T-cell (primary cell): Measurements from ENCODE around the gene ANKRD36B. TPM values are rescaled to one million over a fixed set of nuclear protein-coding genes. Genes with fewer than 3 reads are reported as not detected.
A peak's percentile ranks its signal among the peaks of the same experiment; 100 is the strongest.
"Not testable (repeated sequence)": the region's sequence is repeated elsewhere in the genome, so short reads cannot be mapped to it uniquely, and the experiment has no call there.

Experiments used
- ATAC-seq, 4 experiments: fragments of 200-7000 bp in 3 of 4; fragments of 150-1000 bp in 1 of 4; cut with Tn5 transposase; replicated peaks in 1 of 4; 1 replicate in 3 of 4; 2 replicates in 1 of 4; pipeline ENCODE4 v1.10.0; 2021; ENCODE audit warnings: moderate library complexity in 3 of 4, mild to moderate bottlenecking in 2 of 4, moderate number of reproducible peaks in 1 of 4
- CTCF ChIA-PET, 2 donors: fragments of 300-600 bp; sonication (Branson Sonifier 250); formaldehyde crosslinking; loops; one replicate each; lab custom pipeline; 2022; ENCODE audit warnings: antibody characterized with exemption in 2 of 2; lab: Charles Lee
- POLR2A ChIA-PET, 2 donors: fragments of 300-600 bp; sonication (Branson Sonifier 250); formaldehyde crosslinking; loops; one replicate each; lab custom pipeline; 2022; ENCODE audit warnings: antibody characterized with exemption in 2 of 2; lab: Charles Lee
- DNase-seq, 35 experiments: peaks; one replicate each; pipeline versions ENCODE4 v3.0.0 to v3.0.0-alpha.2; 2013 to 2023
- H3K27ac ChIP-seq: one replicate; pipeline ENCODE4 v1.5.1; 2013; ENCODE audit warnings: low read length
- H3K27me3 ChIP-seq, 2 experiments: replicated peaks in 1 of 2; 1 replicate in 1 of 2; 2 replicates in 1 of 2; pipeline versions ENCODE4 v1.6.1 to v1.7.0; 2013; ENCODE audit warnings: low read length in 1 of 2, mixed read lengths in 1 of 2; ENCODE audit not compliant: control insufficient read depth in 2 of 2, insufficient read depth in 2 of 2; ENCODE audit errors: extremely low read depth in 1 of 2
- H3K36me3 ChIP-seq, 2 donors: 1 replicate in 1 of 2; 2 replicates in 1 of 2; pipeline versions ENCODE4 v1.6.1 to v1.7.0; 2013; ENCODE audit warnings: low read length in 1 of 2; ENCODE audit not compliant: control insufficient read depth in 2 of 2, insufficient read depth in 1 of 2; ENCODE audit errors: extremely low read depth in 1 of 2
- H3K4me1 ChIP-seq, 2 experiments: 1 replicate in 1 of 2; 2 replicates in 1 of 2; pipeline versions ENCODE4 v1.6.1 to v1.7.0; 2013; ENCODE audit warnings: low read length in 2 of 2, mixed read lengths in 1 of 2; ENCODE audit not compliant: insufficient read depth in 2 of 2, control insufficient read depth in 1 of 2; ENCODE audit errors: extremely low read depth in 1 of 2
- H3K4me3 ChIP-seq, 2 donors: 1 replicate in 1 of 2; 2 replicates in 1 of 2; pipeline versions ENCODE4 v1.5.1 to v1.7.0; 2013; ENCODE audit warnings: mild to moderate bottlenecking in 2 of 2, low read length in 1 of 2, moderate library complexity in 1 of 2; ENCODE audit not compliant: control insufficient read depth in 1 of 2; ENCODE audit errors: extremely low read depth in 1 of 2
- H3K9me3 ChIP-seq: 2 replicates; pipeline ENCODE4 v1.7.0; 2013
- H3K27ac Mint-ChIP-seq, 2 donors: one replicate each; pipeline ENCODE4 v1.8.0; 2020 to 2021; ENCODE audit warnings: mild to moderate bottlenecking in 2 of 2, mixed read lengths in 2 of 2
- H3K27me3 Mint-ChIP-seq, 2 donors: one replicate each; pipeline ENCODE4 v1.8.0; 2021 to 2022; ENCODE audit warnings: mixed read lengths in 2 of 2
- H3K36me3 Mint-ChIP-seq: one replicate; pipeline ENCODE4 v1.8.0; 2021; ENCODE audit warnings: mixed read lengths
- H3K4me1 Mint-ChIP-seq, 3 donors: one replicate each; pipeline ENCODE4 v1.8.0; 2020 to 2022; ENCODE audit warnings: mixed read lengths in 3 of 3, mild to moderate bottlenecking in 1 of 3
- H3K4me3 Mint-ChIP-seq, 3 donors: one replicate each; pipeline ENCODE4 v1.8.0; 2020 to 2022; ENCODE audit warnings: mild to moderate bottlenecking in 3 of 3, mixed read lengths in 3 of 3, moderate library complexity in 3 of 3
- H3K9me3 Mint-ChIP-seq, 3 donors: one replicate each; pipeline ENCODE4 v1.8.0; 2020 to 2022; ENCODE audit warnings: mixed read lengths in 3 of 3
- WGBS: methylation state at CpG from one replicate; pipeline ENCODE4 v1.1.5; 2013; ENCODE audit warnings: missing lambda C conversion rate; ENCODE audit not compliant: insufficient coverage; 5-methylcytosine and 5-hydroxymethylcytosine counted together
- total RNA-seq, 35 experiments: library from RNA in 6 of 35; stranded (reverse) in 6 of 35; fragments of 120-200 nt in 1 of 35; gene quantifications; one replicate each; pipeline versions ENCODE4 v1.2.1 to v1.2.4 and lab custom pipeline; 2013 to 2026

ANKRD36B gene
- total RNA-seq, 5 donors from 2014 or later (not counting 1 experiment from before 2014, with no cell fraction given) = 52.0 to 88.2 (median 64.4) TPM

DNA sequence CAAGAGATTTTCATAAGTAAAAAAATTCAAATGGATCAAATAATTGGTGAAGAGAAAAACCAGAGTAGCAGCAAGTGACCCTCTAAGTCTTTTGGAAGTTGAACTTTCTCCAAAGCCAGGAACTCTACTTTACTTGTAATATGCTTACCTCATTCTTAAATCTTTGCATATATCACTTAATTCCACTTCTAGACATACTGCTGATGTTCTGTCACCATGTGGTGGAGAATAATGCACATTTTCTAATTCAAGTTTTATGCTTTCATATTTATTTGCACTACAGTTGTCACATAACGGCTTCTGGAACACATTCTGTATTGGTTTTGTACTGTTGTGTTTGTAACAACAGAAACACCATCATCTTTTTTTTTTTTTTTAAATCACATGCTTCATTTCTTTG is 65.9 kb downstream of the ANKRD36B start:
- CTCF ChIA-PET, ATAC-seq, H3K36me3 ChIP-seq, H3K27ac ChIP-seq, H3K4me3 Mint-ChIP-seq, H3K27ac Mint-ChIP-seq, POLR2A ChIA-PET, DNase-seq, H3K9me3 Mint-ChIP-seq, H3K27me3 Mint-ChIP-seq, H3K4me3 ChIP-seq, H3K4me1 ChIP-seq, H3K4me1 Mint-ChIP-seq, H3K27me3 ChIP-seq, H3K9me3 ChIP-seq: not testable (repeated sequence)
- WGBS = no CpG with 5 or more reads among the region's 1 CpG
- peaks cover 18% of the 10 kb centered on the region for H3K36me3 Mint-ChIP-seq

DNA sequence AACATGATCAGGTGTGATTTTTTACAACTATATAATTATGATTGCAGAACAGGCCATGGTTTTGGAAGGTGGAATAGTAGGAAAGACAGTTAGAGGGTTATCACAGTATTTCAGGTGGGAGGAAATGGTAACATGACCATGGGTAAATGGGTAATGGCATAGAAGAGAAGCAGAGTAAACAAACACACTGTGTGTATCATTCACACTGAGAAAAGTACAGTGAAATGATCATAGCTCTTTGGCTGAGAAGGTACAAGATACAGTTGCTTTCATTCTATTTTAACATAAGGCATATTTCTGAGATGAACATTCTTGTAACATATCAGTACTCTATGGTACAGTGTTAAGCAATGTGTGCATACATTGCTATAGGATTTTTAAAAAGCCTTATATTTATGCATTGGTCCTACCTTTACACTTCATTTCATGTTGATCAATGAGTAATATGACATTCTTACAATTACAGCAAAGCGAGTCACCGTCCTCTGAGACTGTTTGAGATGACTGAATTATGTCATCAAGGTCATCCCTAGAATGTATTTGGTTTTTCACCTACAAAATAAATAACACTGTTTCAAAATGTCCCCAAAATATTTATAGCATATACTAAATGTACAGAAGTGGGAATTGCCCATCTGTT is 66.6 kb downstream of the ANKRD36B start:
- H3K9me3 Mint-ChIP-seq, H3K27me3 ChIP-seq, H3K4me3 Mint-ChIP-seq, H3K36me3 ChIP-seq, H3K27me3 Mint-ChIP-seq, H3K9me3 ChIP-seq, POLR2A ChIA-PET, H3K4me1 ChIP-seq, CTCF ChIA-PET, DNase-seq, H3K27ac Mint-ChIP-seq, H3K4me1 Mint-ChIP-seq, H3K4me3 ChIP-seq, ATAC-seq, H3K27ac ChIP-seq: not testable (repeated sequence)
- WGBS = no CpG with 5 or more reads among the region's 2 CpGs
- H3K36me3 Mint-ChIP-seq = peaks cover 16% of the 10 kb centered on the region

DNA sequence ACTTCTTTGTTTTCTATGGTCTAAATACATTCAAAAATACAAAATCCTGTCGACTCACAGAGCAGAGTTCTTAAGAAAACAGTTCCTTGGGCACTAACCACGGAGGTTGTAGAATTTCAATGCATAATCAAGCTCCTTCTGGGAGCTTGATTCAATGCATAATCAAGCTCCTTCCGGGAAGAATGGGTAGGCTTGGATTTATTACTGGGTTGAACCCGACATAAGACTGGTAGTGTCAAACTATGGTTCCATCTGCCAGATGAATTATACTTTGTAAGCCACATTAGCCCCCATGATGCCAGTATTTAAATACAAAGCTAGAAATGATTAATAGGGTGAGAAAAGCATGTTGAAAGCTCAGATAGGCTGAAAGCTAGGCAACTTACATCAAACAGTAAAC is 94.0 kb downstream of the ANKRD36B start:
- no CpG with 5 or more reads among the region's 4 CpGs for WGBS
- H3K9me3 Mint-ChIP-seq, H3K4me3 Mint-ChIP-seq, H3K27me3 ChIP-seq, H3K4me1 ChIP-seq, DNase-seq, H3K27ac Mint-ChIP-seq, H3K36me3 Mint-ChIP-seq, H3K4me3 ChIP-seq, CTCF ChIA-PET, H3K9me3 ChIP-seq, H3K27me3 Mint-ChIP-seq, H3K36me3 ChIP-seq, H3K27ac ChIP-seq, ATAC-seq, H3K4me1 Mint-ChIP-seq, POLR2A ChIA-PET: not testable (repeated sequence)

DNA sequence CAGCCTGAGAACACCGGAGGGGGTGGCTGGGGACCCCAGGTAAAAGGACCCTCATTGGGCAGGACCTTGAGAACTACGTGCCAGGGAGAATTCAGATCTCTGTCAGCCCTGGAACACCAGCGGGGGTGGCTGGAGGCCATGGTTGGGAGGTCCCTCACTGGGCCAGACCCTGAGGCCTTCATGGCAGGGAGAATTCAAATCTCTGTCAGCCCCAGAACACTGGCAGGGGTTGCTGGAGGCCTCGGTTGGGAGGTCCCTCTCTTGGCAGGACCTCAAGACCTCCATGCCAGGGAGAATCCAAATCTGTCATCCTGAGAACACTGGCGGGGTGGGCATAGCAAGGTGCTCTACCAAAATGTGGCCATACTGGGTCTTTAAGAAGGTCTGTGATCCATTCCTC is 99.5 kb downstream of the ANKRD36B start:
- H3K27me3 ChIP-seq, CTCF ChIA-PET, H3K4me1 ChIP-seq, POLR2A ChIA-PET, H3K27ac ChIP-seq, H3K4me1 Mint-ChIP-seq, H3K27ac Mint-ChIP-seq, H3K4me3 ChIP-seq, ATAC-seq, H3K36me3 Mint-ChIP-seq, H3K9me3 Mint-ChIP-seq, H3K9me3 ChIP-seq, H3K4me3 Mint-ChIP-seq, H3K27me3 Mint-ChIP-seq, H3K36me3 ChIP-seq: not testable (repeated sequence)
- peak in 4 of 35 experiments; percentile 0 to 14 (median 2) for DNase-seq
- 99% methylated on average over 4 of the region's 5 CpGs for WGBS

Other genes starting within 250 kb of the ANKRD36B start
- 100 to 1,000 TPM; 108 to 142 (median 119) TPM for gene COX5B, start 56.2 kb upstream of the ANKRD36B start, total RNA-seq
- 100 to 1,000 TPM in 3 of 5 donors, 10 to 100 TPM in 2; 86.3 to 124 (median 101) TPM for gene ACTR1B, start 74.2 kb upstream of the ANKRD36B start, total RNA-seq
- gene C2orf92, start 79.8 kb upstream of the ANKRD36B start, total RNA-seq = 10 to 100 TPM; 15.3 to 24.1 (median 16.6) TPM
- gene ZAP70, start 123.7 kb upstream of the ANKRD36B start, total RNA-seq = 100 to 1,000 TPM; 449 to 534 (median 468) TPM